GM19099 (cell line): ENCODE data around the gene HCCS.

Source experiments
- POLR2A ChIP-seq: IDR thresholded peaks from 3 replicates; pipeline ENCODE4 v1.6.1; 2011; ENCODE audit warnings: low read depth; ENCODE audit not compliant: insufficient read length; ENCODE audit errors: extremely low read depth

The HCCS gene

GRCh38 chrX:11111037-11111851 is at the start of gene HCCS:
HCCS (plus strand) TSS chrX:11111332; CDS start chrX:11112061, 729 bp downstream.
- peak; percentile 61 for TF ChIP-seq POLR2A

DNA sequence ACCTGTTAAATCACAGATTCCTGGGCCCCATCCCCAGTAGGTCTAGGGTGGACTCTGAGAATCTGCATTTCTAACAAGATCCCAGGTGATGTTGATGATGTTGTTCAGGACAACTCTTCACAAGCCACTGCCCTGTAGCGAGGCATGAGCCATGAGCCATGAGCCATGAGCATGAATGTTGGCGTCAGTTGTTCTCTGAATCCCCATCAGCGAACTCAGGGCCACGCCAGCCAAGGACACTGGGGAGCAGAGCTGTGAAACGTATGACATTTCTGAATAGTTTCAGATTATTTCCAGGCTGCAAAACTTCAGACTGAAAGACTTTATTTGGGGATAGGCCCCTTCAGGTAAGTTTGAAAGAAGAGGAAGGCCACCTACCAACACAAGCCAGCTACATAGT is 46.9 kb upstream of the HCCS start:
- TF ChIP-seq POLR2A = no peak

GRCh38 chrX:11064851-11065600 is 46.1 kb upstream of the HCCS start:
- TF ChIP-seq POLR2A = no peak

DNA sequence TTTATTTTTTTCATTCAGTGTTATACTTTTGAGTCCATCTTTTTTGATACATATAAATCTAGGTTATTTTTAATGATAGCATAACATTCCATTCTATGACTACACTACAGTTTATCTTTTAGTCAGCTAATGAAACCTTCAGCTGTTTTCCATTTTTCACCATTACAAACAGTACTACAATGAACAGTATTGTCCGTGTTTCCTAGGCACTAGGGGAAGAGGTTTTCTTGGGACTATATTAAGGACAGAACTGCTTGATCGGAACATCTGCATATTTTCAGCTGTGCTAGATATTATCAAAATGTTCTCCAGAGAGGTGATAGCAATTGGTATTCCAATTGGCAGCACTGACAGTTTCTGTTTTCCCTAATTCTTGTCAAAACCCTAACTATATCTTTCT is 44.3 kb upstream of the HCCS start:
- no peak for TF ChIP-seq POLR2A

DNA sequence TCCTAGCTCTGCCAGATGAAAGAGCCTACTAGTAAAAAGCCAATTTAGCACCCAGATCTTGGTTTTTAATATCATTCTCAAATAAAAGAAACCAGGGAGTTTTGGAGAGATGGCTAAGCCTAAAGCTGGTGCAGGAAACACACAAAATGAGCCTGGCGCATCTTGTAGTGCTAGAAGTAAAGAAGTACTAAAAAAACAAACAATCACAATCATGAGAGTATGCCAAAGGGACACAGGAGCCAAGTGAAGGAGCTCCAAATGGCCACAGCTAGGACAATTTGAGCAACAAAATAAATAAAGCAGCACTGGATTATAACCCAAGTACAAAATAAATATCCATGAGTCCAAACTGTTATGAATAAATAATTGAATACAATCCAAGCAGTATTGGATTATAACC is 37.8 kb upstream of the HCCS start:
- TF ChIP-seq POLR2A = no peak

DNA sequence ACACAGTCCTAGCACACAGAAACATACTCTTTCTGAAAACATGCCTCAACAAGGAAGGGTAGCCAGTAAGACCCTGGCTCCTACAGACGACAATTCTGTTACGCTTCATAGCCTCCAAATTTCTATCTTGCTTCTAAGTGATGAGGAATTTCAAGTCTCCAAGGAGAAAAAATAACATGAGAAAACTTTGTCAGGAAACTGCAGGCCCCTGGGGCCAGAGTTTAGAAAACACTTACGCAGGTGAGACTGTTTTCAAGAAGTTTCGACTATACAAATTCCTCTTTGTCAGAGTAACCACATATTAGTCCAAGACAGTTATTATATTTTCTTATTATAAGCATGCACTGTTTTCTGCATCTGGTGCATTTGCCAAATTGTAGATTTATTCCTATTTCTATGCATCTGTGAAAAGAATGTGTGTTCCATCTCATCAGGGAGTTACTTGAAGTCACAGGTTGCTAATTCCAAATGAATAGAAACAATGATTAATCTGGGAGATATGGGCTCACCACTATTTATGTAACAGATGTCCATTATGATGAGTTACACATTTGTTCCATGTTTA is 30.3 kb upstream of the HCCS start:
- no peak for TF ChIP-seq POLR2A

DNA sequence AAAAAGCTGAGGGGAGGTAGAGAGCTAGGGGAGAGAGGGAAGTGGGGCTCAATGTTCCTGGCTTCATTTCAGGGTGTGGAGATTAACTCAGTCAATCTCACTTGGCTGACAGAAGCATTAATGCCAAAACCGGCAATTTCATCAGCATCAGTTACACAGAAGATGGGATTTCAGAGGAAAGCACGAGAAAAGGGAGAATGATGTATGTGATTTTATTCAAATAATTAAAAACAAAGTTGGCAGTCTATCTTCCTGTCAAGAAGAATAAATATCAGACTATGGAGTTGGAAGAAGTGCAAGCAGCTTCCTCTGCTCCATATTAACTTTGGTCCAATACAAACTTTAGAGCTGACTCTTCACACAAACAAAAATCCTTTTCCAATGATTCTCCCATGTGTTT is 29.6 kb upstream of the HCCS start:
- TF ChIP-seq POLR2A = no peak

DNA sequence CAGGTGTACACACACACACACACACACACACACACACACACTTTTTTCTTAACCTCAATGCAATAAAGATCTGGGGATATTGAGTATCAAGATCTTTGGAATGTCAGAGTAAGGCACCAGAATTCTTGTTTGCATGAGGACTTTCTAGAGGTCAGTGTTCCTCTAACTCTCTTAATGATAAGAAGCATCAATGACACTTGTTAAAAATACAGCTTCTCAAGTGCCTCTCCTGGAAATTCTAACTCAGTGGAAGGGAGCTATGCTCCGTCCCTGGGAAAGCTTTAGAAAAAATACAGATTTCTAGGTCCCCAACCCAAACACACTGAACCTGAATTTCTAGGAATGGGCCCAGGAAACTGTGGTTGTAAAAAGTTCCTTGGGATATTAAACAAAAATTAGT is 25.8 kb upstream of the HCCS start:
- TF ChIP-seq POLR2A = no peak

DNA sequence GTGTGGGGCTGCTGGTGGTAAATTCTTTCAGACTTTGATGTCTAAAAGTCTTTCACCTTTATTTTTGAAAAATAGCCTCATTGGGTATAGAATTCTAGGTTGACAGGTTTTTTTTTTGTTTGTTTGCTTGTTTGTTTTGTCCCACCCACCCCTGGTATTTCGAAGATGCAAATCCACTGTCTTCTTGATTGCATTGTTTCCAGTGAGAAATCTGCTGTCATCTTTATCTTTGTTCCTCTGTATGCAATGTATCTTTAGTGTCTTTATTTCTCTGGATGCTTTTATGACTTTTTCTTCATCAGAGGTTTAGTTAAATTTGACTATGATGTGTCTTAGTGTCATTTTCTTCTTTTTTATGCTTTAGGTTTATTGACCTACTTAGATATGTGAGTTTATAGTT is 21.3 kb upstream of the HCCS start:
- no peak for TF ChIP-seq POLR2A

GRCh38 chrX:11097933-11098332 is 13.2 kb upstream of the HCCS start:
- TF ChIP-seq POLR2A = no peak

- no peak for TF ChIP-seq POLR2A
Measured at GRCh38 chrX:11099465-11099864, 11.7 kb upstream of the HCCS start.

GRCh38 chrX:11100281-11101035 is 10.7 kb upstream of the HCCS start:
- no peak for TF ChIP-seq POLR2A

DNA sequence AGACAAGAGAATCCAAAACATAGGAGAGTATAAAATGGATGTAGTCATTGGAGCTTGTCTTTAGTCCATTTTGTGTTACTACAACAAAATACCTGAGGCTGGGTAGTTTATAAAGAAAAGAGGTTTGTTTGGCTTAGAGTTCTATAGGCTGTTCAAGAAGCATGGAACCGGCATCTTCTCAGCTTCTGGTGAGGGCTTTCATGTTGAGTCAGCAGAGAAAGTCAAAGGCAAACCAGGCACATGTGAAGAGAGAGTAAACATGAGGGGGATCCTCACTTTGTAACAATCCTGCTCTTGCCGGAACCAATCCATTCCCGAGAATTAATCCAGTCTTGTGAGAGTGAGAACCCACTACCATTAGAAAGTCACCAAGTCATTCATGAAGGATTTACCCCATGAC is 8.1 kb upstream of the HCCS start:
- TF ChIP-seq POLR2A = no peak

- no peak for TF ChIP-seq POLR2A
Measured at GRCh38 chrX:11103751-11104150, 7.4 kb upstream of the HCCS start.

- no peak for TF ChIP-seq POLR2A
Measured at GRCh38 chrX:11105080-11105479, 6.1 kb upstream of the HCCS start.

GRCh38 chrX:11108253-11108941 is 2.7 kb upstream of the HCCS start:
- no peak for TF ChIP-seq POLR2A
